IMR-90 (cell line): ENCODE data around the gene MEN1. TPM values are rescaled to one million over a fixed set of nuclear protein-coding genes. Genes with fewer than 3 reads are reported as not detected.

Source experiments
- ATAC-seq: fragments of 200-7000 bp; cut with Tn5 transposase; 2 replicates; pipeline ENCODE4 v1.9.1; 2020; ENCODE audit warnings: low read depth, mild to moderate bottlenecking, moderate library complexity
- BruUV-seq: library from RNA; stranded (reverse); fragments of 400-500 nt; replicated peaks from 2 replicates; lab custom pipeline; 2021; lab: Mats Ljungman, UMichigan
- CTCF ChIA-PET: fragments of 300-600 bp; formaldehyde crosslinking; extraction: SDS; loops from one replicate; lab custom pipeline; 2021; ENCODE audit warnings: antibody characterized with exemption; lab: Yijun Ruan, JAX
- POLR2A ChIA-PET: fragments of 300-600 bp; sonication (Branson Sonifier 250); formaldehyde crosslinking; loops from one replicate; lab custom pipeline; 2022; ENCODE audit warnings: antibody characterized with exemption; ENCODE audit not compliant: unreplicated experiment; lab: Charles Lee
- DNase-seq: peaks from one replicate; pipeline ENCODE4 v3.0.0; 2013
- H2AFZ ChIP-seq: replicated peaks from 2 replicates; pipeline ENCODE3; 2013; ENCODE audit warnings: low read length, mild to moderate bottlenecking; ENCODE audit not compliant: poor library complexity
- H2AK5ac ChIP-seq: 2 replicates; pipeline ENCODE4 v1.6.1; 2013; ENCODE audit warnings: low read depth, low read length, inconsistent platforms
- H2AK9ac ChIP-seq: replicated peaks from 2 replicates; pipeline ENCODE3; 2013; ENCODE audit warnings: mild to moderate bottlenecking, low read depth, low read length, moderate library complexity; ENCODE audit not compliant: poor library complexity
- H2BK120ac ChIP-seq: 2 replicates; pipeline ENCODE4 v1.6.1; 2013; ENCODE audit warnings: low read depth, low read length, inconsistent platforms
- H2BK15ac ChIP-seq: 3 replicates; pipeline ENCODE4 v1.6.1; 2013; ENCODE audit warnings: low read depth, low read length, inconsistent platforms
- H2BK20ac ChIP-seq: 2 replicates; pipeline ENCODE4 v1.6.1; 2013; ENCODE audit warnings: low read depth, mild to moderate bottlenecking, inconsistent platforms, low read length, moderate library complexity
- H2BK5ac ChIP-seq: 2 replicates; pipeline ENCODE4 v1.6.1; 2013; ENCODE audit warnings: mild to moderate bottlenecking, low read depth, low read length, inconsistent platforms; ENCODE audit not compliant: poor library complexity, severe bottlenecking
- H3K14ac ChIP-seq: replicated peaks from 2 replicates; pipeline ENCODE4 v1.6.1; 2013; ENCODE audit warnings: low read depth, low read length, inconsistent platforms
- H3K18ac ChIP-seq: 2 replicates; pipeline ENCODE4 v1.6.1; 2013; ENCODE audit warnings: low read depth, low read length, control low read depth
- H3K23ac ChIP-seq: 2 replicates; pipeline ENCODE4 v1.6.1; 2013; ENCODE audit warnings: low read depth, low read length, inconsistent platforms
- H3K27ac ChIP-seq: 2 replicates; pipeline ENCODE4 v1.5.1; 2013; ENCODE audit warnings: mild to moderate bottlenecking, control low read depth, low read length; ENCODE audit not compliant: insufficient read depth
- H3K27me3 ChIP-seq: 2 replicates; pipeline ENCODE4 v1.6.1; 2013; ENCODE audit warnings: low read length; ENCODE audit not compliant: control insufficient read depth, insufficient read depth
- H3K36me3 ChIP-seq: 2 replicates; pipeline ENCODE4 v1.6.1; 2013; ENCODE audit warnings: low read length, mixed read lengths; ENCODE audit not compliant: control insufficient read depth, insufficient read depth
- H3K4ac ChIP-seq: 2 replicates; pipeline ENCODE4 v1.6.1; 2013; ENCODE audit warnings: low read depth, low read length, inconsistent platforms
- H3K4me1 ChIP-seq: 2 replicates; pipeline ENCODE4 v1.6.1; 2013; ENCODE audit warnings: low read length, mixed read lengths; ENCODE audit not compliant: control insufficient read depth, insufficient read depth
- H3K4me2 ChIP-seq: 2 replicates; pipeline ENCODE4 v1.6.1; 2013; ENCODE audit warnings: low read depth, mild to moderate bottlenecking, control low read depth, low read length, moderate library complexity
- H3K4me3 ChIP-seq: 2 replicates; pipeline ENCODE4 v1.5.1; 2013; ENCODE audit warnings: low read depth, mild to moderate bottlenecking, control low read depth, low read length, moderate library complexity; ENCODE audit not compliant: insufficient read depth
- H3K56ac ChIP-seq: 2 replicates; pipeline ENCODE4 v1.6.1; 2013; ENCODE audit warnings: low read length, inconsistent platforms; ENCODE audit not compliant: insufficient read depth; ENCODE audit errors: extremely low read depth
- H3K79me1 ChIP-seq, 2 experiments: 2 replicates each; pipeline ENCODE4 v1.6.1; 2013; ENCODE audit warnings: low read length in 2 of 2, inconsistent platforms in 1 of 2, low read depth in 1 of 2
- H3K9ac ChIP-seq: 2 replicates; pipeline ENCODE4 v1.6.1; 2013; ENCODE audit warnings: low read depth, low read length, control low read depth
- H3K9me1 ChIP-seq: 2 replicates; pipeline ENCODE4 v1.6.1; 2013; ENCODE audit warnings: low read length, inconsistent platforms; ENCODE audit not compliant: insufficient read depth
- H3K9me3 ChIP-seq: 2 replicates; pipeline ENCODE4 v1.6.1; 2013; ENCODE audit warnings: low read length; ENCODE audit not compliant: control insufficient read depth, insufficient read depth
- H4K20me1 ChIP-seq: 2 replicates; pipeline ENCODE4 v1.6.1; 2013; ENCODE audit warnings: low read length, inconsistent platforms; ENCODE audit not compliant: insufficient read depth
- H4K5ac ChIP-seq: 2 replicates; pipeline ENCODE4 v1.6.1; 2013; ENCODE audit warnings: mild to moderate bottlenecking, low read depth, low read length, control low read depth
- H4K8ac ChIP-seq, 2 experiments: 2 replicates each; pipeline ENCODE4 v1.6.1; 2013; ENCODE audit warnings: low read depth in 2 of 2, low read length in 2 of 2, control low read depth in 1 of 2, inconsistent platforms in 1 of 2
- H4K91ac ChIP-seq: 2 replicates; pipeline ENCODE4 v1.6.1; 2013; ENCODE audit warnings: low read depth, low read length, inconsistent platforms; ENCODE audit not compliant: insufficient read depth
- CEBPB ChIP-seq: IDR thresholded peaks from 2 replicates; pipeline ENCODE4 v1.6.1; 2012; ENCODE audit warnings: low read depth, low read length, improper control_type of control experiment
- CHD1 ChIP-seq: IDR thresholded peaks from 2 replicates; pipeline ENCODE4 v1.6.1; 2012; ENCODE audit warnings: low read depth, low read length, improper control_type of control experiment
- ELK1 ChIP-seq: fragments of 150-350 bp; IDR thresholded peaks from 2 replicates; pipeline ENCODE4 v1.6.1; 2016; ENCODE audit warnings: low read depth, mild to moderate bottlenecking, low read length, moderate library complexity, borderline replicate concordance
- NFE2L2 ChIP-seq: fragments of 150-350 bp; IDR thresholded peaks from 2 replicates; pipeline ENCODE4 v1.6.1; 2016; ENCODE audit warnings: low read depth, mild to moderate bottlenecking, low read length
- RAD21 ChIP-seq: IDR thresholded peaks from 2 replicates; pipeline ENCODE4 v1.6.1; 2012; ENCODE audit warnings: low read length, improper control_type of control experiment
- USF2 ChIP-seq: fragments of 150-350 bp; IDR thresholded peaks from 2 replicates; pipeline ENCODE4 v1.6.1; 2017; ENCODE audit warnings: mild to moderate bottlenecking, antibody characterized with exemption, low read length, low read depth
- WGBS, 2 experiments: methylation state at CpG; one replicate each; pipeline versions ENCODE4 v1.1.5 to v1.1.7; 2013; ENCODE audit warnings: missing lambda C conversion rate in 2 of 2; ENCODE audit not compliant: insufficient read length in 1 of 2; ENCODE audit errors: extremely low coverage in 2 of 2; 5-methylcytosine and 5-hydroxymethylcytosine counted together
- dilution Hi-C: fragments of 300-500 bp; cut with HindIII; formaldehyde crosslinking; loops from one replicate; pipeline ENCODE4 v1.14.3; 2018; ENCODE audit warnings: low sequenced_read_pairs; ENCODE audit not compliant: unreplicated experiment
- in situ Hi-C: fragments of 300-500 bp; cut with MboI; formaldehyde crosslinking; loops from 3 replicates; pipeline ENCODE4 v1.14.3; 2019; ENCODE audit warnings: low sequenced_read_pairs, inconsistent platforms, mixed read lengths
- intact Hi-C: fragments of 100-400 bp; cut with micrococcal nuclease; formaldehyde crosslinking; loops from 2 replicates; pipeline ENCODE4 v1.10.0; 2022
- polyA plus RNA-seq, 3 experiments: library from polyadenylated mRNA; depleted of rRNA; stranded (reverse); fragments of >200 nt; gene quantifications; 2 replicates each; pipeline ENCODE4 v1.2.3, GENCODE V29; 2012; ENCODE audit warnings: low replicate concordance in 1 of 3
- total RNA-seq: library from RNA; depleted of rRNA; stranded (reverse); fragments of >200 nt; gene quantifications from 2 replicates; pipeline ENCODE4 v1.2.3, GENCODE V29; 2012

The MEN1 gene
- total and polyA plus RNA-seq, 2 of the 4 experiments (the other 2 are of a cell fraction), result 8.8 to 35.7 TPM

- no peak overlapping the region for H3K56ac ChIP-seq
- H4K20me1 ChIP-seq, result peaks cover 85% of the 10 kb centered on the region
- no peak overlapping the region for H3K4me2 ChIP-seq
- intact Hi-C loops (loop anchor here (1.0 kb wide), 1 partner anchor 9 kb away; no protein-coding TSS in a partner anchor), in situ Hi-C loops (no loop called here), dilution Hi-C loops (no loop called here)
- peaks cover 47 to 87% of the 10 kb centered on the region in 2 experiments for H3K79me1 ChIP-seq
- ChIA-PET POLR2A (no interaction called here), CTCF (no interaction called here)
- H3K23ac ChIP-seq, result no peak overlapping the region
- TF ChIP-seq RAD21 (no peak), CHD1 (no peak), USF2 (no peak), NFE2L2 (no peak), CEBPB (no peak), ELK1 (no peak)
- no peak overlapping the region for H3K27ac ChIP-seq
- no peak overlapping the region for H2BK20ac ChIP-seq
- H2BK120ac ChIP-seq, result no peak overlapping the region
- H2AFZ ChIP-seq, result no peak overlapping the region
- H3K27me3 ChIP-seq, result no peaks in the 10 kb centered on the region
- no peak for DNase-seq
- no peak overlapping the region for H4K5ac ChIP-seq
- WGBS, 2 experiments, result 100% methylated on average over 2 of the region's 6 CpGs; no CpG with 5 or more reads in 1 of the 2 experiments
- H4K91ac ChIP-seq, result no peak overlapping the region
- no peak overlapping the region for H2BK15ac ChIP-seq
- peaks cover 4% of the 10 kb centered on the region; the same call in 1 of the 2 replicates for H3K9me1 ChIP-seq
- no peak overlapping the region for H3K9ac ChIP-seq
- BruUV-seq, result no TSS peak
- ATAC-seq, result no peak
- H3K14ac ChIP-seq, result no peak overlapping the region
- H2AK5ac ChIP-seq, result no peak overlapping the region
- no peak overlapping the region for H2AK9ac ChIP-seq
- H3K4me3 ChIP-seq, result no peak overlapping the region
- H3K36me3 ChIP-seq, result peaks cover 91% of the 10 kb centered on the region
- peaks cover 10% of the 10 kb centered on the region for H3K4me1 ChIP-seq
- no peak overlapping the region for H2BK5ac ChIP-seq
- no peak overlapping the region for H4K8ac ChIP-seq
- no peak overlapping the region for H3K18ac ChIP-seq
- no peak overlapping the region for H3K4ac ChIP-seq
- no peaks in the 10 kb centered on the region for H3K9me3 ChIP-seq
Measured at GRCh38 chr11:64768300-64768694, 42.1 kb downstream of the MEN1 start.
